ENCODE results near the gene TPRG1.

- no peak for TF ChIP-seq EZH2 (IDR thresholded peaks at IDR 0.05; ENCODE audit: borderline replicate concordance, low read depth, low read length, severe bottlenecking)
- no peak for TF ChIP-seq POLR2AphosphoS5 (IDR thresholded peaks at IDR 0.05; ENCODE audit: insufficient read depth, low read depth, low read length)
- TF ChIP-seq, protein P1, sequence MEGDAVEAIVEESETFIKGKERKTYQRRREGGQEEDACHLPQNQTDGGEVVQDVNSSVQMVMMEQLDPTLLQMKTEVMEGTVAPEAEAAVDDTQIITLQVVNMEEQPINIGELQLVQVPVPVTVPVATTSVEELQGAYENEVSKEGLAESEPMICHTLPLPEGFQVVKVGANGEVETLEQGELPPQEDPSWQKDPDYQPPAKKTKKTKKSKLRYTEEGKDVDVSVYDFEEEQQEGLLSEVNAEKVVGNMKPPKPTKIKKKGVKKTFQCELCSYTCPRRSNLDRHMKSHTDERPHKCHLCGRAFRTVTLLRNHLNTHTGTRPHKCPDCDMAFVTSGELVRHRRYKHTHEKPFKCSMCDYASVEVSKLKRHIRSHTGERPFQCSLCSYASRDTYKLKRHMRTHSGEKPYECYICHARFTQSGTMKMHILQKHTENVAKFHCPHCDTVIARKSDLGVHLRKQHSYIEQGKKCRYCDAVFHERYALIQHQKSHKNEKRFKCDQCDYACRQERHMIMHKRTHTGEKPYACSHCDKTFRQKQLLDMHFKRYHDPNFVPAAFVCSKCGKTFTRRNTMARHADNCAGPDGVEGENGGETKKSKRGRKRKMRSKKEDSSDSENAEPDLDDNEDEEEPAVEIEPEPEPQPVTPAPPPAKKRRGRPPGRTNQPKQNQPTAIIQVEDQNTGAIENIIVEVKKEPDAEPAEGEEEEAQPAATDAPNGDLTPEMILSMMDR (IDR thresholded peaks at IDR 0.05; ENCODE audit: extremely low read depth in 1 of 2, insufficient read depth in 1 of 2, low read depth in 1 of 2, low read length in 2 of 2) = no peak
- no peak for TF ChIP-seq POLR2A (IDR thresholded peaks at IDR 0.05; ENCODE audit: low read depth, low read length)
- no peak for TF ChIP-seq MAX (IDR thresholded peaks at IDR 0.05; ENCODE audit: insufficient read depth, insufficient read length)
- TF ChIP-seq FOS (IDR thresholded peaks at IDR 0.05; ENCODE audit: borderline replicate concordance, insufficient read depth, low read length) = no peak
- no peak for TF ChIP-seq JUN (IDR thresholded peaks at IDR 0.05; ENCODE audit: borderline replicate concordance, insufficient read depth, insufficient read length, low read depth)
- TF ChIP-seq GATA2 (IDR thresholded peaks at IDR 0.05; ENCODE audit: insufficient read depth, insufficient read length, low read depth, low read length) = no peak
- no peak for TF ChIP-seq MYC (IDR thresholded peaks at IDR 0.05; ENCODE audit: low read depth, low read length)
Measured at GRCh38 chr3:189236352-189236751, 64.6 kb downstream of the TPRG1 start.

All from endothelial cell of umbilical vein (primary cell).